GM12873 (cell line): ENCODE results near the gene C9orf57.

ENCODE experiments used
- TF ChIP-seq, protein P1 (sequence below): IDR thresholded peaks from 2 replicates; pipeline ENCODE4 v1.5.1; 2012; ENCODE audit warnings: low read depth, mild to moderate bottlenecking, moderate library complexity, low read length, control low read depth; ENCODE audit not compliant: insufficient read depth; ENCODE audit errors: missing control alignments

C9orf57 gene

DNA sequence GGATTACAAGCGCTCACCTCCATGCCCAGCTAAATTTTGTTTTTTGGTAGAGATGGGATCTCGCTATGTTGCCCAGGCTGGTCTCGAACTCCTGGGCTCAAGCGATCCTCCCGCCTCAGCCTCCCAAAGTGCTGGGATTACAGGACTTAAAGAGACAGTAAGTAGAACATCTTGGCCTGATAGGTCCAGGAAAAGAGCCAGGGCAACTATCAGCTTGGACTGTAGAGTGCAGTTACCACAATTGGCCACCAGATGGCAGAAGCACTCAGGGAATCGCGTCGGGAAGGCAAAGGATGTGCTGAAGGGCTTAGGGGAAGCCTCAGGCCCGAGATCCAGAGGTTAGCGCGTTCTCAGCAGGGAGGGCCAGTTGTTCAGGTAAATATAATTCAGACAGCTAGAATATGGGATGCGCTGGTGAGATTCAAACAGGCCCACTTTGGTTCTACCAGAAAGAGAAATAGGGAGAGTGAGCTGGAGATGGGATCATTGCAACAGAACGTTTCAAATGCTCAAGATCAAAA, 21.5 kb downstream of the C9orf57 start:
- TF ChIP-seq, protein P1, sequence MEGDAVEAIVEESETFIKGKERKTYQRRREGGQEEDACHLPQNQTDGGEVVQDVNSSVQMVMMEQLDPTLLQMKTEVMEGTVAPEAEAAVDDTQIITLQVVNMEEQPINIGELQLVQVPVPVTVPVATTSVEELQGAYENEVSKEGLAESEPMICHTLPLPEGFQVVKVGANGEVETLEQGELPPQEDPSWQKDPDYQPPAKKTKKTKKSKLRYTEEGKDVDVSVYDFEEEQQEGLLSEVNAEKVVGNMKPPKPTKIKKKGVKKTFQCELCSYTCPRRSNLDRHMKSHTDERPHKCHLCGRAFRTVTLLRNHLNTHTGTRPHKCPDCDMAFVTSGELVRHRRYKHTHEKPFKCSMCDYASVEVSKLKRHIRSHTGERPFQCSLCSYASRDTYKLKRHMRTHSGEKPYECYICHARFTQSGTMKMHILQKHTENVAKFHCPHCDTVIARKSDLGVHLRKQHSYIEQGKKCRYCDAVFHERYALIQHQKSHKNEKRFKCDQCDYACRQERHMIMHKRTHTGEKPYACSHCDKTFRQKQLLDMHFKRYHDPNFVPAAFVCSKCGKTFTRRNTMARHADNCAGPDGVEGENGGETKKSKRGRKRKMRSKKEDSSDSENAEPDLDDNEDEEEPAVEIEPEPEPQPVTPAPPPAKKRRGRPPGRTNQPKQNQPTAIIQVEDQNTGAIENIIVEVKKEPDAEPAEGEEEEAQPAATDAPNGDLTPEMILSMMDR, result peak; percentile 95

DNA sequence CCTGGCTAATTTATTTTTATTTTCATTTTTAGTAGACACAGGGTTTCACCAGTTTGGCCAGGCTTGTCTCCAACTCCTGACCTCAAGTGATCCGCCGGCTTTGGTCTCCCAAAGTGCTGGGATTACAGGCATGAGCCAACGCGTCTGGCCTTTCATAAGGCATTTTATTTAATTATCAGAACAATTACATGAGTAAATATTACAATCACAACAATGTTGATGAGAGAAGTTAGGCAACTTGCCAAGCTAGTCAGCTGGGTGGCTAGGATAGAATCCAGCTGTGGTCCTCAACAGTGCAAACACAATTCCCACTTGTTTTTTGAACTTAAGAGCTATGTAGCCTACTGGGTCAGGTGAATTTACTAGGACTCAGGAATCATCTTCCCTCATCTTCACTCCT, 22.0 kb downstream of the C9orf57 start:
- TF ChIP-seq, protein P1, result no peak

DNA sequence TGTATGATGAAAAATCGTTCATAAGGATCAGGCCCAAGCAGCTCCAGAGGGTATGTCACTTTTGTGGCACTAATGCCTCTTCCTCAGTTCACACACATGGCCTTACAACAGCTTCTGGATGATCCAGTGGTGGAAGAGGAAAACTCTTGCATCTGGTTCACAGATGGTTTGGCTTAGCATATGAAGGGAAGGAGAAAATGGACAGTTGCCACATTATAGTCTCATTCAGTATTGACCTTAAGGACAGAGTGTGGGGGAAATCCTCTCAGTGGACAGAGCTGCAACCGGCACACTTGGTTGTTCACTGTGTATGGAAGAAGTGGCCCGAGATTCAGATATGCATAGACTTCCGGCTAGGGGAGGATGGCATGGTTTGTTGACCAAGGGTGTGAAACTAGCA, 22.8 kb downstream of the C9orf57 start:
- TF ChIP-seq, protein P1, result no peak

- TF ChIP-seq, protein P1, result no peak
Observed at GRCh38 chr9:72030767-72031166, 29.6 kb downstream of the C9orf57 start.

DNA sequence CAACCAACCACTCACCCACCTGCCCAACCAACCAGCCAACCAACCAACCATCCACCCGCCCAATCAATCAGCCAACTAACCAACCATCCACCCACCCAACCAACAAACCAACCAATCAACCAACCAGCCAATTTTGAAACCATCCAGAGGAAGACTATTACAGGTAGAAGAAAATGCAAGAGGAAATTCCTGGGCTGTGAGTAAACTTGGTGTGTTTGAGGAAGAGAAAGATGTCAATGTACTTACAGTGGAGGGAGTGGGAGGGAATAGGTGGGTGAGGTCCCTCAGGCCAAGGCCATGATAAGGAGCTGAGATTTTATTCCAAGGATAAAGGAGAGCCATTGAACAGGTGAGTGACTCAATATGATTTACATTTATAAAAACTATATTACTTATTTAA, 30.4 kb downstream of the C9orf57 start:
- TF ChIP-seq, protein P1, result no peak

DNA sequence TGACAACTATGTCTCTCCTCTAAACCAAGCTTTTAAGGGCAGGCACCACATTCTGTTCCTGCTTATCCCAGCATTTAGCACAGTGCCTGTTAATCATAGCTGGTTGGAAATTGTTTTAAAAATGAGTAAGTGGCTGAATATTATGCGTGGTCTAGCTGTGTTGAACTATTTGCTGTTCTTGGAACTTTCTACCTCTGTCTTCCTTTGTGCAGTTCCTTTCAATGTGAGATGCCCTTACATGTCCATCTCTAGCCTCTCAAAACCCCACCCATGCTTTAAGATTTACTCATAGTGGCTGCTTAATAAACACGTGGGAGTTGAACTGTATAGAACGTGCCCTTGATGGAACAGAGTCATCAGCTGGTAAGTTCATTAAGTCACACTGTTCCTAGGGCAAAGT, 34.5 kb downstream of the C9orf57 start:
- TF ChIP-seq, protein P1, result no peak

- TF ChIP-seq, protein P1, result no peak
Observed at GRCh38 chr9:72023596-72023995, 36.8 kb downstream of the C9orf57 start.

- TF ChIP-seq, protein P1, result no peak
Observed at GRCh38 chr9:72022841-72023240, 37.6 kb downstream of the C9orf57 start.
